Measurements from ENCODE around the gene POF1B.

The POF1B gene

DNA sequence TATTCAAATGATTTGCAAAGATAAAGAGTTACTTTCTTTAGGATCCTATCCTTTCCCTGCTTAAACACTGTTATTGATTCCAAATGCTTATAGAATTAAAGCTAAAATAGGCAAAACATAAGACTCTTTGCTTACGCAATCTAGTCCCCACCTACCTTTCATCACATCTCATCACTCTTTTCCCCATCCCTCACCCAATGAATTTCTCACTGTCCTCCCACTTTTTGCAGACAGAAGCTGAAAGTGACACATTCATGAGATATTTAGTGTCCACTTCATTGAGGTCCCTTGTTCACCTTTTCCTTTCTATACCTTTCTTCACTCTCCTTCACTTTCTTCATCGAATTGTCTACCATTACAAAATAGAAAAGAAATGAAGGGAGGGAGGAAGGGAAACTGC is 136.3 kb downstream of the POF1B start:
- TF ChIP-seq, protein P1, sequence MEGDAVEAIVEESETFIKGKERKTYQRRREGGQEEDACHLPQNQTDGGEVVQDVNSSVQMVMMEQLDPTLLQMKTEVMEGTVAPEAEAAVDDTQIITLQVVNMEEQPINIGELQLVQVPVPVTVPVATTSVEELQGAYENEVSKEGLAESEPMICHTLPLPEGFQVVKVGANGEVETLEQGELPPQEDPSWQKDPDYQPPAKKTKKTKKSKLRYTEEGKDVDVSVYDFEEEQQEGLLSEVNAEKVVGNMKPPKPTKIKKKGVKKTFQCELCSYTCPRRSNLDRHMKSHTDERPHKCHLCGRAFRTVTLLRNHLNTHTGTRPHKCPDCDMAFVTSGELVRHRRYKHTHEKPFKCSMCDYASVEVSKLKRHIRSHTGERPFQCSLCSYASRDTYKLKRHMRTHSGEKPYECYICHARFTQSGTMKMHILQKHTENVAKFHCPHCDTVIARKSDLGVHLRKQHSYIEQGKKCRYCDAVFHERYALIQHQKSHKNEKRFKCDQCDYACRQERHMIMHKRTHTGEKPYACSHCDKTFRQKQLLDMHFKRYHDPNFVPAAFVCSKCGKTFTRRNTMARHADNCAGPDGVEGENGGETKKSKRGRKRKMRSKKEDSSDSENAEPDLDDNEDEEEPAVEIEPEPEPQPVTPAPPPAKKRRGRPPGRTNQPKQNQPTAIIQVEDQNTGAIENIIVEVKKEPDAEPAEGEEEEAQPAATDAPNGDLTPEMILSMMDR (IDR thresholded peaks at IDR 0.05; ENCODE audit: poor library complexity, severe bottlenecking), result no peak
- peaks cover 18% of the 10 kb centered on the region for H3K27me3 ChIP-seq (ENCODE audit: insufficient read depth, poor library complexity, severe bottlenecking)
- H3K9me3 ChIP-seq (ENCODE audit: severe bottlenecking), result no peaks in the 10 kb centered on the region
- no peaks in the 10 kb centered on the region for H3K4me1 ChIP-seq (ENCODE audit: insufficient read depth, poor library complexity, severe bottlenecking)
- no peak for ATAC-seq (ENCODE audit: low read depth)
- no peaks in the 10 kb centered on the region for H3K36me3 ChIP-seq (ENCODE audit: low read depth)
- H3K27ac ChIP-seq (ENCODE audit: poor library complexity, severe bottlenecking), result no peak overlapping the region
- no peak for DNase-seq (ENCODE audit: low spot score)
- H3K4me3 ChIP-seq (ENCODE audit: severe bottlenecking), result no peak overlapping the region

All from RWPE2 (cell line).